Erythroblast (primary cell): Measurements from ENCODE around the gene LYG2.
"Not testable (repeated sequence)": the region's sequence is repeated elsewhere in the genome, so short reads cannot be mapped to it uniquely, and the experiment has no call there.

ENCODE experiments used
- DNase-seq, 2 experiments: peaks; one replicate each; lab custom pipeline; 2025; lab: John Stamatoyannopoulos, UW
- GATA1 ChIP-seq: IDR thresholded peaks from 2 replicates; pipeline ENCODE4 v1.6.1; 2011; ENCODE audit warnings: low read depth, mild to moderate bottlenecking, control low read depth, low read length, moderate library complexity
- POLR2A ChIP-seq: IDR thresholded peaks from 2 replicates; pipeline ENCODE4 v1.6.1; 2011; ENCODE audit warnings: mild to moderate bottlenecking, low read length

Gene LYG2

DNA sequence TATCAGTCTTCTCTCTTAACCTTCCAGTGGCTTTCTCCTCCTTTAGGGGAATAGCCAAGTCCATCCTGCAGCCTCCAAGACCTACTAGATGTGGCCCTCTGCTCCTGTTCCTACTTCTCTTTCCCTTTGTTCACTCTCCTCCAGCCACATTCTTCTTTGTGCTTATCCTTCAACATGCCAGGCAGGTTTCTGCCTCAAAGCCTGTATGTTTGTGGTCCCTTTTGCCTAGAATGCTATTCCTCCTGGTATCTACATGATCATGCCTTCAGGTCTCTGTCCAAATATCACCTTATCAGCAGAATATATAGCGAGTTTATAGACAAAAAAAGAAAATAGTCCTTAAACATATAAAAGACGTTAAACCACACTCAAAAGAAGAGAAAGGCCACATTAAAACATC, 5.5 kb downstream of the LYG2 start:
- no peak for DNase-seq
- TF ChIP-seq POLR2A (no peak), GATA1 (no peak)

DNA sequence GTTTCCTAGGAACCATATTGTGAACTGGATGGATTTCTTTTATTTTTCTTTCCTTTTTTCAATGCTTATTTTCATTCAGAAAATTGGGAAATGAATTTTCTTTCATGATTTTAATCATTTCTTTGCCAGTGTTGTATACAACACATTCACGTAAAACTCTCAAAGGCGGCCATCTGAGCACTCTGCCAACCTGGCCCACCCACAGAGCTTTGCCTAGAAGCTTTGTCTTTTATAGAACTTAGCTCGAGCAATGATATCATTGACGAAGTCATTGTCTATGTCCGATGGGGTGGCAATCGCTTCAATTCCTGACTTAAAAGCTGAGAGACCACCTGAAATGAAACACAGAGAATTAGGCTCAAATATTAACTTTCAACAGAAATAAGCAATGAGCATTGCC, 13.3 kb downstream of the LYG2 start:
- TF ChIP-seq GATA1, result no peak
- no peak for TF ChIP-seq POLR2A
- no peak for DNase-seq

DNA sequence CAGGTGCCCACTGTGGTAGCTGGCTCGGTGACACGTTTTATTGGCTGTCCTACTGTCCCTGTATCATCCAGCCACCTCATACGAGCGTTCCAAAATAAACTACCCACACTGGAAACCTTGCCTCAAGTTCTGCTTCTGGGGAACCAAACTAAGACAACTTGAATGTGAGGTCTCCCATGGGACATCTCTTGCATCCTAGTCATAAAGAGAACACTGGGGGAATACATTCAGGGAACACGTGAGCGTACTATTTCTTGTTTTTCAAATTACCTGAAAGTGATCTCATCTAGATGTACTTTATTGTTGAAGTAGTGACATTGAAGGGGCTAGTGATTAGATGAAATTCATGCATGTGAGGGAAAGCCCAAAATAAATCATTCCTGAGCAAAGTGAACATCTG, 15.0 kb downstream of the LYG2 start:
- TF ChIP-seq POLR2A (no peak), GATA1 (no peak)
- no peak for DNase-seq

DNA sequence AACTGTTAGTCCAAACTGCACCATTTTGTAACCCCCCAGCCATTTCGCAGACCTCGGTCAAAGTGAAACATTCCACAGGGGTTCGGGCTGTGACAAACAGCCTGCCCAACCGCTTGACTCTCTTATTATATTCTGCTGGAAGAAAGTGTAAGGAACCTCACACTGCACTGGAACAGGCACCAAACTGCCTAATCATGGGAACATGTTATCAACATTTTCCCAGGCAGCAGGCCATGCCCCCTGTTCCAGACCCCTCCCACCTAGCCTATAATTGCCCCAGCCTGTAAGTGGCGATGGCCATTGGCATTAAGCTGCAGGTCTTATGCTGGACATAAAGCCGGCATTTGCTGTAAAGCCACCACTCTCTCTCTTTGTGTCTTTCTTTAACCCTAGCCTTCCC, 16.9 kb downstream of the LYG2 start:
- peak in 1 of 2 experiments; percentile 4 for DNase-seq
- TF ChIP-seq POLR2A (no peak), GATA1 (no peak)

DNA sequence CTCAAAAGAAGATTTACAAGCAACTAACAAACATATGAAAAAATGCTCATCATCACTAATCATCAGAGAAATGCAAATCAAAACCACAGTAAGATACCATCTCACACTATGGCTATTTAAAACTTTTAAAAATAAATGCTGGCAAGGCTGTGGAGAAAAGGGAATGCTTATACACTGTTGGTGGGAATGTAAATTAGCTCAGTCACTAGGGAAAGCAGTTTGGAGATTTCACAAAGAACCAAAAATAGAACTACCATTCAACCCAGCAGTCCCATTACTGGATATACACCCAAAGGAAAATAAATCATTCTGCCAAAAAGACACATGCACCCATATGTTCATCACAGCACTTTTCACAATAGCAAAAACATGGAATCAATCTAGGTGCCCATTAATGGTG, 22.3 kb downstream of the LYG2 start:
- not testable (repeated sequence) for DNase-seq

DNA sequence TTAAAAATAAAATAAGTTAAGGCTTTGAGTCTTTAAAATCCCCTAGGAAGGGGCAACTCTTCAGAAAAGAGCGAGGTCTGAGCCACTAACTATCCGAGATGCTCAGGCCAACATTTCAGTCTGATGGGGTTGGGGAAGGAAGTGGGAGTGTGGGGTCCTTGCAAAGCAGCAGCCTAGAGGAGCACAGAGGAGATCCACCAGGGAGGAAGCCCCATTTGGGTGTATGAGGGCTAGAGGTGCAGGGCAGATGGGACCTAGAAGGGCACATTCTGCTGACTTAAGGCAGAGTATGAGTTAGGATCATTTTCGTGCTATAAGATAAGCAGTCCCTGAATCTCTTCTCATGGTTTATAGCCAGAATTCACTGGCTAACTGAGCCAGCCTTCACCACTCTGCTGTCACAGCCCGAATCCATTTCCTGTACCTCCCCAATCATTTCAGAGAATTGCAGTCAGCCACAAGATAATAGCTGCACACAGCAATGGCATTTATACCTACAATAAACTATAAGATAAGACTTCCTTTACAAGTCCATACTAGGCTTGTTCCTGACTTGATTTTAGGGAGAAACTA, 37.5 kb downstream of the LYG2 start:
- no peak for DNase-seq
- no peak for TF ChIP-seq POLR2A
- TF ChIP-seq GATA1, result no peak

DNA sequence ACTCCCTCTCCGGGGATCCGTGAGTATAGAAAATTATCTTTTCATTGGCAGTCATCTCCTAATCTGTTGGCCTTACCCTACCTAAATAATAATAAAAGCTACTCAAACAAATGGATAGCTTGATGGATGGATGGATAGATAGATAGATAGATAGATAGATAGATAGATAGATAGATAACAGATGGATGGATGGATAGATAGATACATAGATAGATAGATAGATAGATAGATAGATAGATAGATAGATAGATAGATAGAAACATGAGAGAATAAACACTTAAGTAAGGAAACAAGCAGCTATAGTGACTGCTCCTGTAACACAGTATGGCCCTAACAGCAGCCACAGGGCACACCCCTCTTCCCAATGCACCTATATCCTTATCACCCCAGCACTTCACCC, 39.4 kb downstream of the LYG2 start:
- TF ChIP-seq POLR2A (no peak), GATA1 (no peak)

DNA sequence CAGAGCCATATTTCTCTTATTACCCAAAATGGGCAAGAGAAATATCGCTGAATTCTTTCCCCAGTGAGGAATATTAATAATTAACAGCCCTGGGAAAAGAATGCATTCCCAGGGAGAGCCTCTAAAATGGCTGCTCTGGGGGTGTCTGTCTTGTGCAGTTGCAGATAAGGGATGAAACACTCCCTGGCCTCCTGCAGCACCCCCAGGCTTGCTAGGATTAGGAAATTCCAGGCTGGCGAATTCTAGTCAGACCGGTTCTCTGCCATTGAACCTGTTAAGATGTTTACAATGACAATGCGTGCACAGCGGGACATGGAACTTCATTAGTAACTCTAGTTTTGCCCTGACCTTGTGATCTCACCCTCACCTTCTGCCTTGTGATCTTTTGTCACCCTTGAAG, 50.0 kb downstream of the LYG2 start:
- DNase-seq, result no peak
- TF ChIP-seq POLR2A, result no peak
- no peak for TF ChIP-seq GATA1

More for the DNA sequence above, 39.4 kb downstream of the LYG2 start:
- DNase-seq, result no peak

DNA sequence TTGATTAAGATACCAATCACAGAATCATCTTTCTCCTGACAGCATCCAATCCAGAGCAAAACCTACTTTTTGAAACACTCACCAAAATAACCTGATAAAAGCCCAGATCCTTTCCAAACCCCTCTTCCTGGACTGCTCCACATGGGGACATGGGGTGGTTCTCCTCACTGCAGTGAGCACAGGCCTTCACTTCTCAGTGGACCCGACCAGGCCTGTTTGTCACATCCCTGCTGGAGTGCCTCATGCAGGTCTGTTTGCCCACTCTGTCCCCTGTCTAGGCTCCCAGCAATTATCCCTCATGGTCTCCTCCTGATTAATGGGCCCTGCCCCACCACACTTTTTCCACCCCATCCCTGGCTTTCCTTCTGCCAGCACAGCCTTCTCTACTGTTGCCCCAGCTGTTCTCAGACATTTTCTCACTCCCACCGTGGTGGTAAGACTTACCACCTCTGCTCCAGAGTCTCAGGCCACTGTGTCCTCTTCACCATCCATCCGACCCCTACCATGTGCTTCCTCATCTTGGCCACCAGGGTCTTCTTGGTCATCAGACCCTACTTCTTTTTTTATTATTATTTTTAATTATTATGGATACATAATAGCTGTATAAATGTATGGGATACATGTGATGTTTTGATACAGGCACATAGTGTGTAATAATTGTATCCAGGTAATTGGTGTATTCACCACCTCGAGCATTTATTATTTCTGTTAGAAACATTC, 53.3 kb downstream of the LYG2 start:
- DNase-seq, result no peak
- TF ChIP-seq POLR2A (no peak), GATA1 (no peak)

DNA sequence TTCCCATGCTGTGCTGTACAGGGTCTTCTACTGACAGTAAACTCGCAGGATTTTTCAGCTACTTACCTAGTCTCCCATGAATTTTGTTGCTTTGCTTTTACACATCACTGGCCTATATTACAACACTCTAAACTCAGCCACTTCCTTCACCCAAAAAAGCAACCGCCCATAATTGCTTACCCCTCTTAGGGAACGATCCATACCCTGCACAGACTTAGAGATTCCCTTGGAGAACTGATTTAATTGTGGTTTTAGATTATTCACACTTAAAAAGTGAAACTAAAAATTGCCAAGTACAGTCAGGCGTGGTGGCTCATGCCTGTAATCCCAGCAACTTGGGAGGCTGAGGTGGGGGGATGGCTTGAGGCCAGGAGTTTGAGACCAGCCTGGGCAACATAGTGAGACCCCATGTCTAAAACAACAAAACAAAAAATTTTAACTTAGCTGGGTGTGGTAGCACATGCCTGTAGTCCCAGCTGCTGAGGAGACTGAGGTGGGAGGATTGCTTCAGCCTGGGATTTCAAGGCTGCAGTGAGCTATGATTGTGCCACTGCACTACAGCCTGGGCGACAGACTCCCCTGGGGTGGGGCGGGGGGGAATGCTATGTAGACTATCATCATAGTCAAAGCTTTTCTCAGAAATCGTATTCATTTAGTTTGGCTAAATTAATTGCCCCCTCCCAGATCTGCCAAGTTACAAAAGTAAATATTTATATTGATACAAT, 55.2 kb downstream of the LYG2 start:
- TF ChIP-seq GATA1, result no peak
- no peak for DNase-seq

DNA sequence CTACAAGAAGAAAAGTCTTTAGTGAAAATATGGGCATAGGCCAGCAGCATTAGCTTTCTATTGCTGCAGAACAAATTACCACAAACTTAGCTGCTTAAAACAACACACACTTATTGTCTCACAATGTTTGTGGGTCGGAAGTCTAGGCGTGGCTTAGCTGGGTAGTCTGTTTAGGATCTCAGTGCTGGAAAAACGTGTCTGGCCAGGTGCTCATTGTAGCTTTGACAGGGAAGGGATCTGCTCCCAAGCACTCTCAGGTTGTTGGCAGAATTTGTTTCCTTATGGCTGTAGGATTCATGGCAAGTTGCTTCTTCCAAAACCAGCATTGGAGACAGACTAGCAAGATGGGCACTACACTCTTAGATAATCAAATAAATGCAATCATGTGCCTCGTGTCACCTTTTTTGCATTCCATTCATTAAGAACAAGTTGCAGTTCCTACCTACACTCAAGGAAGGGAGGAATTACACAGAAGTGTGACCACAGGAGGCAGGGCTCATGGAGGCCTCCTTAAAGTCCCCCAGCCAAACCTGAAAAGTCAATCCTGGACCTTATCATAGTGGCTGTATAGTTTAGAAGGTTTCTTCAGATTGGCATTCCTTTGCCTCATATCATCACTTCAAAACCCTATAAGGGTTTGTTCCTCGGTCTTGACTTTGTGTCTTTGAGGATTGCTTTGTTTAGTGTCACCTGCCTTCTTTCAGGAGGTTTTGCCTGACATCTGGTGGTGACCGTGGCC, 57.2 kb downstream of the LYG2 start:
- DNase-seq, result peak in 1 of 2 experiments; percentile 4
- TF ChIP-seq POLR2A, result no peak
- TF ChIP-seq GATA1, result no peak

DNA sequence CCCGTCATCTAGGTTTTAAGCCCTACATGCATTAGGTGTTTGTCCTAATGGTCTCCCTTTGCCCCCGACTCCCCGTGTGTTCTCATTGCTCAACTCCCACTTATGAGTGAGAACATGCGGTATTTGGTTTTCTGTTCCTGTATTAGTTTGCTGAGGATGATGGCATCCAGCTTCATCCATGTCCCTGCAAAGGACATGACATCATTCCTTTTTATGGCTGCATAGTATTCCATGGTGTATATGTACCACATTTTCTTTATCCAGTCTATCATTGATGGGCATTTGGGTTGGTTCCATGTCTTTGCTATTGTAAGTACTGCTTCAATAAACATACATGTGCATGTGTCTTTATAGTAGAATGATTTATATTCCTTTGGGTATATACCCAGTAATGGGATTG, 63.1 kb downstream of the LYG2 start:
- DNase-seq, result not testable (repeated sequence)
